Measurements from ENCODE around the gene ARHGAP24.

Gene ARHGAP24

GRCh38 chr4:85452058-85452731 is 22.8 kb upstream of the ARHGAP24 start:
- H3K4me3 ChIP-seq (ENCODE audit: low read depth in 1 of 2, low read length in 2 of 2) = no peak overlapping the region
- no peaks in the 10 kb centered on the region for H3K27me3 ChIP-seq (ENCODE audit: low read depth, low read length)
- no peak overlapping the region for H3K27ac ChIP-seq (ENCODE audit: low read length)
- H3K9me3 ChIP-seq (ENCODE audit: control insufficient read depth in 1 of 2, low read length in 2 of 2) = peaks cover 0 to 5% of the 10 kb centered on the region in 2 donors
- H3K36me3 ChIP-seq (ENCODE audit: control insufficient read depth in 1 of 2, insufficient read depth in 2 of 2, low read length in 2 of 2) = no peaks in the 10 kb centered on the region
- no peaks in the 10 kb centered on the region for H3K4me1 ChIP-seq (ENCODE audit: control insufficient read depth in 1 of 2, insufficient read depth in 2 of 2, low read length in 2 of 2)

GRCh38 chr4:85455942-85456341 is 19.0 kb upstream of the ARHGAP24 start:
- no peak overlapping the region for H3K4me3 ChIP-seq (ENCODE audit: low read depth in 1 of 2, low read length in 2 of 2)
- H3K27ac ChIP-seq (ENCODE audit: low read length) = no peak overlapping the region
- no peaks in the 10 kb centered on the region for H3K4me1 ChIP-seq (ENCODE audit: control insufficient read depth in 1 of 2, insufficient read depth in 2 of 2, low read length in 2 of 2)
- H3K27me3 ChIP-seq (ENCODE audit: low read depth, low read length) = no peaks in the 10 kb centered on the region
- peaks cover 0 to 5% of the 10 kb centered on the region in 2 donors for H3K9me3 ChIP-seq (ENCODE audit: control insufficient read depth in 1 of 2, low read length in 2 of 2)
- H3K36me3 ChIP-seq (ENCODE audit: control insufficient read depth in 1 of 2, insufficient read depth in 2 of 2, low read length in 2 of 2) = no peaks in the 10 kb centered on the region

- Histone ChIP-seq H3K27ac (ENCODE audit: low read length) (no peak overlapping the region), H3K4me3 (ENCODE audit: low read depth in 1 of 2, low read length in 2 of 2) (no peak overlapping the region), H3K36me3 (ENCODE audit: control insufficient read depth in 1 of 2, insufficient read depth in 2 of 2, low read length in 2 of 2) (no peaks in the 10 kb centered on the region), H3K4me1 (ENCODE audit: control insufficient read depth in 1 of 2, insufficient read depth in 2 of 2, low read length in 2 of 2) (no peaks in the 10 kb centered on the region), H3K9me3 (ENCODE audit: control insufficient read depth in 1 of 2, low read length in 2 of 2) (peaks cover 0 to 5% of the 10 kb centered on the region in 2 donors), H3K27me3 (ENCODE audit: low read depth, low read length) (no peaks in the 10 kb centered on the region)
Measured at GRCh38 chr4:85457752-85458467, 17.0 kb upstream of the ARHGAP24 start.

- Histone ChIP-seq H3K27ac (ENCODE audit: low read length) (no peak overlapping the region), H3K27me3 (ENCODE audit: low read depth, low read length) (no peaks in the 10 kb centered on the region), H3K4me3 (ENCODE audit: low read depth in 1 of 2, low read length in 2 of 2) (no peak overlapping the region), H3K9me3 (ENCODE audit: control insufficient read depth in 1 of 2, low read length in 2 of 2) (peaks cover 0 to 5% of the 10 kb centered on the region in 2 donors), H3K36me3 (ENCODE audit: control insufficient read depth in 1 of 2, insufficient read depth in 2 of 2, low read length in 2 of 2) (no peaks in the 10 kb centered on the region), H3K4me1 (ENCODE audit: control insufficient read depth in 1 of 2, insufficient read depth in 2 of 2, low read length in 2 of 2) (no peaks in the 10 kb centered on the region)
Measured at GRCh38 chr4:85459736-85460135, 15.2 kb upstream of the ARHGAP24 start.

- Histone ChIP-seq H3K27ac (ENCODE audit: low read length) (no peak overlapping the region), H3K4me1 (ENCODE audit: control insufficient read depth in 1 of 2, insufficient read depth in 2 of 2, low read length in 2 of 2) (peaks cover 0 to 4% of the 10 kb centered on the region in 2 donors), H3K4me3 (ENCODE audit: low read depth in 1 of 2, low read length in 2 of 2) (peak overlapping the region; percentile 65 to 68), H3K9me3 (ENCODE audit: control insufficient read depth in 1 of 2, low read length in 2 of 2) (no peaks in the 10 kb centered on the region), H3K36me3 (ENCODE audit: control insufficient read depth in 1 of 2, insufficient read depth in 2 of 2, low read length in 2 of 2) (no peaks in the 10 kb centered on the region), H3K27me3 (ENCODE audit: low read depth, low read length) (no peaks in the 10 kb centered on the region)
Measured at GRCh38 chr4:85474356-85474755, 594 bp upstream of the ARHGAP24 start.

GRCh38 chr4:85475631-85476233 is 782 bp downstream of the ARHGAP24 start:
- peaks cover 0 to 4% of the 10 kb centered on the region in 2 donors for H3K4me1 ChIP-seq (ENCODE audit: control insufficient read depth in 1 of 2, insufficient read depth in 2 of 2, low read length in 2 of 2)
- no peaks in the 10 kb centered on the region for H3K36me3 ChIP-seq (ENCODE audit: control insufficient read depth in 1 of 2, insufficient read depth in 2 of 2, low read length in 2 of 2)
- no peaks in the 10 kb centered on the region for H3K27me3 ChIP-seq (ENCODE audit: low read depth, low read length)
- no peaks in the 10 kb centered on the region for H3K9me3 ChIP-seq (ENCODE audit: control insufficient read depth in 1 of 2, low read length in 2 of 2)
- H3K4me3 ChIP-seq (ENCODE audit: low read depth in 1 of 2, low read length in 2 of 2) = peak overlapping the region; percentile 45 to 65
- no peak overlapping the region for H3K27ac ChIP-seq (ENCODE audit: low read length)

- H3K9me3 ChIP-seq (ENCODE audit: control insufficient read depth in 1 of 2, low read length in 2 of 2) = no peaks in the 10 kb centered on the region
- H3K4me3 ChIP-seq (ENCODE audit: low read depth in 1 of 2, low read length in 2 of 2) = peak overlapping the region; percentile 25 to 45
- H3K36me3 ChIP-seq (ENCODE audit: control insufficient read depth in 1 of 2, insufficient read depth in 2 of 2, low read length in 2 of 2) = no peaks in the 10 kb centered on the region
- peaks cover 0 to 4% of the 10 kb centered on the region in 2 donors for H3K4me1 ChIP-seq (ENCODE audit: control insufficient read depth in 1 of 2, insufficient read depth in 2 of 2, low read length in 2 of 2)
- no peaks in the 10 kb centered on the region for H3K27me3 ChIP-seq (ENCODE audit: low read depth, low read length)
- no peak overlapping the region for H3K27ac ChIP-seq (ENCODE audit: low read length)
Measured at GRCh38 chr4:85476381-85476780, 1.4 kb downstream of the ARHGAP24 start.

GRCh38 chr4:85477534-85477933 is 2.6 kb downstream of the ARHGAP24 start:
- H3K27me3 ChIP-seq (ENCODE audit: low read depth, low read length) = no peaks in the 10 kb centered on the region
- H3K9me3 ChIP-seq (ENCODE audit: control insufficient read depth in 1 of 2, low read length in 2 of 2) = no peaks in the 10 kb centered on the region
- H3K36me3 ChIP-seq (ENCODE audit: control insufficient read depth in 1 of 2, insufficient read depth in 2 of 2, low read length in 2 of 2) = no peaks in the 10 kb centered on the region
- no peak overlapping the region for H3K27ac ChIP-seq (ENCODE audit: low read length)
- H3K4me3 ChIP-seq (ENCODE audit: low read depth in 1 of 2, low read length in 2 of 2) = no peak overlapping the region
- H3K4me1 ChIP-seq (ENCODE audit: control insufficient read depth in 1 of 2, insufficient read depth in 2 of 2, low read length in 2 of 2) = peaks cover 0 to 4% of the 10 kb centered on the region in 2 donors

- Histone ChIP-seq H3K4me3 (ENCODE audit: low read depth in 1 of 2, low read length in 2 of 2) (no peak overlapping the region), H3K4me1 (ENCODE audit: control insufficient read depth in 1 of 2, insufficient read depth in 2 of 2, low read length in 2 of 2) (peaks cover 0 to 4% of the 10 kb centered on the region in 2 donors), H3K27ac (ENCODE audit: low read length) (no peak overlapping the region)
Measured at GRCh38 chr4:85478576-85478975, 3.6 kb downstream of the ARHGAP24 start.

GRCh38 chr4:85482010-85482738 is 7.2 kb downstream of the ARHGAP24 start:
- H3K9me3 ChIP-seq (ENCODE audit: control insufficient read depth in 1 of 2, low read length in 2 of 2) = no peaks in the 10 kb centered on the region
- no peak overlapping the region for H3K4me3 ChIP-seq (ENCODE audit: low read depth in 1 of 2, low read length in 2 of 2)
- no peak overlapping the region for H3K27ac ChIP-seq (ENCODE audit: low read length)
- no peaks in the 10 kb centered on the region for H3K36me3 ChIP-seq (ENCODE audit: control insufficient read depth in 1 of 2, insufficient read depth in 2 of 2, low read length in 2 of 2)
- H3K27me3 ChIP-seq (ENCODE audit: low read depth, low read length) = no peaks in the 10 kb centered on the region
- H3K4me1 ChIP-seq (ENCODE audit: control insufficient read depth in 1 of 2, insufficient read depth in 2 of 2, low read length in 2 of 2) = no peaks in the 10 kb centered on the region

More at GRCh38 chr4:85478576-85478975, 3.6 kb downstream of the ARHGAP24 start:
- H3K9me3 ChIP-seq (ENCODE audit: control insufficient read depth in 1 of 2, low read length in 2 of 2) = no peaks in the 10 kb centered on the region
- H3K36me3 ChIP-seq (ENCODE audit: control insufficient read depth in 1 of 2, insufficient read depth in 2 of 2, low read length in 2 of 2) = no peaks in the 10 kb centered on the region
- H3K27me3 ChIP-seq (ENCODE audit: low read depth, low read length) = no peaks in the 10 kb centered on the region
